SK-N-SH (cell line): Measurements from ENCODE around the gene GPC2. TPM values are rescaled to one million over a fixed set of nuclear protein-coding genes. Genes with fewer than 3 reads are reported as not detected.

Experiments
- CTCF ChIA-PET: fragments of 300-600, 350-600 bp; formaldehyde crosslinking; extraction: SDS; loops from one replicate; lab custom pipeline; 2021; lab: Yijun Ruan, JAX
- POLR2A ChIA-PET: fragments of 350-600 bp; sonication (Branson Sonifier 250); formaldehyde crosslinking; extraction: SDS; loops from one replicate; lab custom pipeline; 2020; ENCODE audit warnings: antibody characterized with exemption, inconsistent platforms; lab: Yijun Ruan, JAX
- DNase-seq: peaks from one replicate; pipeline ENCODE4 v3.0.0; 2012
- H2AFZ ChIP-seq: fragments of 200-600 bp; sonication (generic); 2 replicates; pipeline ENCODE4 v1.8.1; 2016; ENCODE audit warnings: antibody characterized with exemption, mild to moderate bottlenecking, low read depth
- H3F3A ChIP-seq: fragments of 200-600 bp; sonication (generic); replicated peaks from 2 replicates; pipeline ENCODE3; 2016; ENCODE audit warnings: antibody characterized with exemption, mild to moderate bottlenecking; ENCODE audit not compliant: insufficient read depth
- H3K27ac ChIP-seq, 2 experiments: fragments of 200-500 bp in 1 of 2; fragments of 200-600 bp in 1 of 2; sonication (Bioruptor generic) in 1 of 2; sonication (generic), shearing (Covaris generic) in 1 of 2; 2 replicates each; pipeline versions ENCODE4 v1.5.1 to v1.6.1; 2014 to 2016; ENCODE audit warnings: low read depth in 2 of 2, inconsistent platforms in 1 of 2, low read length in 1 of 2, mild to moderate bottlenecking in 1 of 2, mixed read lengths in 1 of 2
- H3K27me3 ChIP-seq: fragments of 200-600 bp; sonication (generic), shearing (Covaris generic); 2 replicates; pipeline ENCODE4 v1.6.1; 2016; ENCODE audit warnings: mixed run types; ENCODE audit not compliant: insufficient read depth
- H3K36me3 ChIP-seq, 2 experiments: fragments of 200-500 bp in 1 of 2; fragments of 200-600 bp in 1 of 2; sonication (Bioruptor generic) in 1 of 2; sonication (generic) in 1 of 2; replicated peaks in 1 of 2; 2 replicates each; pipeline versions ENCODE3 to v1.5.1; 2014 to 2016; ENCODE audit warnings: low read length in 1 of 2, mild to moderate bottlenecking in 1 of 2; ENCODE audit not compliant: insufficient read depth in 2 of 2, control insufficient read depth in 1 of 2
- H3K4me1 ChIP-seq, 2 experiments: fragments of 200-500 bp in 1 of 2; fragments of 200-600 bp in 1 of 2; sonication (Bioruptor generic) in 1 of 2; sonication (generic), shearing (Covaris generic) in 1 of 2; 2 replicates each; pipeline versions ENCODE4 v1.5.1 to v1.6.1; 2014 to 2016; ENCODE audit warnings: low read depth in 1 of 2, low read length in 1 of 2, mixed run types in 1 of 2; ENCODE audit not compliant: insufficient read depth in 2 of 2, control insufficient read depth in 1 of 2
- H3K4me2 ChIP-seq: fragments of 200-600 bp; sonication (generic), shearing (Covaris generic); 2 replicates; pipeline ENCODE4 v1.6.1; 2017; ENCODE audit warnings: mixed run types
- H3K4me3 ChIP-seq, 2 experiments: fragments of 200-500 bp in 1 of 2; fragments of 200-600 bp in 1 of 2; sonication (Bioruptor generic) in 1 of 2; sonication (generic), shearing (Covaris generic) in 1 of 2; 2 replicates each; pipeline versions ENCODE4 v1.5.1 to v1.8.1; 2014 to 2016; ENCODE audit warnings: low read depth in 2 of 2, inconsistent platforms in 1 of 2, low read length in 1 of 2, mild to moderate bottlenecking in 1 of 2, mixed read lengths in 1 of 2, moderate library complexity in 1 of 2
- H3K79me2 ChIP-seq: fragments of 200-600 bp; sonication (generic); 2 replicates; pipeline ENCODE4 v1.8.1; 2017; ENCODE audit warnings: mild to moderate bottlenecking; ENCODE audit not compliant: insufficient read depth
- H3K9ac ChIP-seq: fragments of 200-600 bp; sonication (generic); 2 replicates; pipeline ENCODE4 v1.6.1; 2017; ENCODE audit warnings: mixed run types
- H3K9me2 ChIP-seq: fragments of 200-600 bp; sonication (generic); 2 replicates; pipeline ENCODE4 v1.6.1; 2017; ENCODE audit warnings: mixed run types
- H3K9me3 ChIP-seq: fragments of 200-600 bp; sonication (generic); 2 replicates; pipeline ENCODE4 v1.6.1; 2017; ENCODE audit warnings: mixed run types, mild to moderate bottlenecking, moderate library complexity
- H4K20me1 ChIP-seq: fragments of 200-600 bp; sonication (generic); 2 replicates; pipeline ENCODE4 v1.6.1; 2017; ENCODE audit warnings: mild to moderate bottlenecking, mixed run types; ENCODE audit not compliant: insufficient read depth
- CHD2 ChIP-seq: fragments of 150-350 bp; IDR thresholded peaks from 2 replicates; pipeline ENCODE4 v1.6.1; 2018; ENCODE audit warnings: low read length; ENCODE audit not compliant: partially characterized antibody
- ELF1 ChIP-seq: IDR thresholded peaks from 2 replicates; pipeline ENCODE4 v1.4.0; 2012
- EZH2phosphoT487 ChIP-seq: fragments of 200-600 bp; sonication (generic); IDR thresholded peaks from 2 replicates; pipeline ENCODE4 v1.6.1; 2017; ENCODE audit warnings: low read depth, mixed run types, mild to moderate bottlenecking, antibody characterized with exemption, moderate library complexity, borderline replicate concordance
- GABPA ChIP-seq: IDR thresholded peaks from 2 replicates; pipeline ENCODE4 v1.4.0; 2012; ENCODE audit warnings: low read depth, mild to moderate bottlenecking
- GATA2 ChIP-seq: sonication (generic); formaldehyde crosslinking; IDR thresholded peaks from 2 replicates; pipeline ENCODE4 v1.5.0; 2020; ENCODE audit warnings: mild to moderate bottlenecking, missing genetic modification reagents
- MEF2A ChIP-seq: IDR thresholded peaks from 2 replicates; pipeline ENCODE4 v1.4.0; 2012; ENCODE audit warnings: low read depth, borderline replicate concordance
- MXI1 ChIP-seq: IDR thresholded peaks from 2 replicates; pipeline ENCODE4 v1.6.1; 2012; ENCODE audit warnings: mild to moderate bottlenecking, low read depth, low read length, improper control_type of control experiment
- NFIC ChIP-seq: IDR thresholded peaks from 2 replicates; pipeline ENCODE4 v1.4.0; 2012; ENCODE audit warnings: borderline replicate concordance
- NRF1 ChIP-seq: IDR thresholded peaks from 2 replicates; pipeline ENCODE4 v1.6.1; 2012; ENCODE audit warnings: low read depth, mild to moderate bottlenecking, low read length
- POLR2AphosphoS5 ChIP-seq: IDR thresholded peaks from 2 replicates; pipeline ENCODE4 v1.6.1; 2012; ENCODE audit warnings: low read depth, low read length
- RAD21 ChIP-seq: IDR thresholded peaks from 2 replicates; pipeline ENCODE4 v1.6.1; 2012; ENCODE audit warnings: mild to moderate bottlenecking, low read length
- RFX5 ChIP-seq: IDR thresholded peaks from 2 replicates; pipeline ENCODE4 v1.6.1; 2012; ENCODE audit warnings: mild to moderate bottlenecking, improper control_type of control experiment, low read length
- RXRA ChIP-seq: IDR thresholded peaks from 2 replicates; pipeline ENCODE4 v1.4.0; 2012; ENCODE audit warnings: low read depth, mild to moderate bottlenecking, borderline replicate concordance
- SMC3 ChIP-seq: IDR thresholded peaks from 2 replicates; pipeline ENCODE4 v1.6.1; 2012; ENCODE audit warnings: low read depth, low read length, improper control_type of control experiment
- WGBS: methylation state at CpG from one replicate; pipeline ENCODE4 v1.1.6; 2017; ENCODE audit warnings: low lambda C conversion rate; 5-methylcytosine and 5-hydroxymethylcytosine counted together
- polyA plus RNA-seq, 3 experiments: library from polyadenylated mRNA; depleted of rRNA; stranded (reverse); fragments of >200 nt; gene quantifications; 2 replicates each; pipeline ENCODE4 v1.2.3, GENCODE V29; 2012
- TF ChIP-seq, protein P1 (sequence below): fragments of 150-350 bp; IDR thresholded peaks from 2 replicates; pipeline ENCODE4 v1.6.1; 2017; ENCODE audit warnings: antibody characterized with exemption, low read length, low read depth, borderline replicate concordance
- TF ChIP-seq, protein P2 (sequence below): fragments of 200-600 bp; sonication (generic); IDR thresholded peaks from 2 replicates; pipeline ENCODE4 v1.6.1; 2017; ENCODE audit warnings: antibody characterized with exemption, mild to moderate bottlenecking, moderate library complexity
- TF ChIP-seq, protein P3 (sequence below): IDR thresholded peaks from 2 replicates; pipeline ENCODE4 v1.6.1; 2012; ENCODE audit warnings: mild to moderate bottlenecking, low read depth, low read length, moderate library complexity
- TF ChIP-seq, protein P4 (sequence below): fragments of 150-350 bp; IDR thresholded peaks from 2 replicates; pipeline ENCODE4 v1.6.1; 2016; ENCODE audit warnings: mild to moderate bottlenecking, low read depth, low read length
- TF ChIP-seq, protein P5 (sequence below): IDR thresholded peaks from 2 replicates; pipeline ENCODE4 v1.4.0; 2012; ENCODE audit warnings: low read depth, borderline replicate concordance
- TF ChIP-seq, protein P6 (sequence below): IDR thresholded peaks from 2 replicates; pipeline ENCODE4 v1.4.0; 2012; ENCODE audit warnings: low read depth, borderline replicate concordance

The GPC2 gene
- polyA plus RNA-seq, 1 of the 3 experiments (the other 2 are of a cell fraction): 12.9 TPM

DNA sequence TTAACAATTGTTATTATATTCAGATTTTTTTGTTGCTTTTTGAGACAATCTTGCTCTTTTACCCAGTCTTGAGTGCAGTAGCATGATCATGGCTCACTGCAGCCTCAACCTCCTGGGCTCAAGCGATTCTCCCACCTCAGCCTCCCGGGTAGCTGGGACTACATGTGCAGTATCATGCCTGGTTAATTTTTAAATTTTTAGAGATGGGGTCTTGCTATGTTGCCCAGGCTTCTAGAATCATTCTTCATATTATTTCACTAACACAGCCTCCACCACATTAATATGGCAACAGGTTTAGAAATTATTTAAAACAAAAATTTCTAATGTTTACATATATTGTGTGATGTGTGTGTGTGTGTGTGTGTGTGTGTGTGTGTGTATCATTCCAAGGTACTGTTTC is 29.9 kb downstream of the GPC2 start:
- Histone ChIP-seq H3K36me3 (peaks cover 0 to 13% of the 10 kb centered on the region in 2 experiments), H4K20me1 (no peaks in the 10 kb centered on the region), H3K9me2 (no peaks in the 10 kb centered on the region), H3K9me3 (no peaks in the 10 kb centered on the region), H3K4me1 (peaks cover 5 to 7% of the 10 kb centered on the region in 2 experiments; a peak in 2 of 4 replicates), H3K4me3 (no peak overlapping the region), H3F3A (peaks cover 12% of the 10 kb centered on the region), H3K79me2 (peaks cover 33% of the 10 kb centered on the region), H3K4me2 (no peak overlapping the region), H3K27me3 (no peaks in the 10 kb centered on the region), H2AFZ (no peak overlapping the region), H3K27ac (no peak overlapping the region), H3K9ac (no peak overlapping the region)
- POLR2A ChIA-PET: no interaction called here
- 93% methylated on average over 2 of the region's 2 CpGs for WGBS
- no peak for TF ChIP-seq ELF1
- TF ChIP-seq POLR2AphosphoS5: no peak
- TF ChIP-seq NRF1: no peak
- no peak for TF ChIP-seq SMC3
- TF ChIP-seq, protein P1, sequence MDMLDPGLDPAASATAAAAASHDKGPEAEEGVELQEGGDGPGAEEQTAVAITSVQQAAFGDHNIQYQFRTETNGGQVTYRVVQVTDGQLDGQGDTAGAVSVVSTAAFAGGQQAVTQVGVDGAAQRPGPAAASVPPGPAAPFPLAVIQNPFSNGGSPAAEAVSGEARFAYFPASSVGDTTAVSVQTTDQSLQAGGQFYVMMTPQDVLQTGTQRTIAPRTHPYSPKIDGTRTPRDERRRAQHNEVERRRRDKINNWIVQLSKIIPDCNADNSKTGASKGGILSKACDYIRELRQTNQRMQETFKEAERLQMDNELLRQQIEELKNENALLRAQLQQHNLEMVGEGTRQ: no peak
- TF ChIP-seq, protein P2, sequence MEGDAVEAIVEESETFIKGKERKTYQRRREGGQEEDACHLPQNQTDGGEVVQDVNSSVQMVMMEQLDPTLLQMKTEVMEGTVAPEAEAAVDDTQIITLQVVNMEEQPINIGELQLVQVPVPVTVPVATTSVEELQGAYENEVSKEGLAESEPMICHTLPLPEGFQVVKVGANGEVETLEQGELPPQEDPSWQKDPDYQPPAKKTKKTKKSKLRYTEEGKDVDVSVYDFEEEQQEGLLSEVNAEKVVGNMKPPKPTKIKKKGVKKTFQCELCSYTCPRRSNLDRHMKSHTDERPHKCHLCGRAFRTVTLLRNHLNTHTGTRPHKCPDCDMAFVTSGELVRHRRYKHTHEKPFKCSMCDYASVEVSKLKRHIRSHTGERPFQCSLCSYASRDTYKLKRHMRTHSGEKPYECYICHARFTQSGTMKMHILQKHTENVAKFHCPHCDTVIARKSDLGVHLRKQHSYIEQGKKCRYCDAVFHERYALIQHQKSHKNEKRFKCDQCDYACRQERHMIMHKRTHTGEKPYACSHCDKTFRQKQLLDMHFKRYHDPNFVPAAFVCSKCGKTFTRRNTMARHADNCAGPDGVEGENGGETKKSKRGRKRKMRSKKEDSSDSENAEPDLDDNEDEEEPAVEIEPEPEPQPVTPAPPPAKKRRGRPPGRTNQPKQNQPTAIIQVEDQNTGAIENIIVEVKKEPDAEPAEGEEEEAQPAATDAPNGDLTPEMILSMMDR: no peak
- TF ChIP-seq GABPA: no peak
- TF ChIP-seq, protein P3, sequence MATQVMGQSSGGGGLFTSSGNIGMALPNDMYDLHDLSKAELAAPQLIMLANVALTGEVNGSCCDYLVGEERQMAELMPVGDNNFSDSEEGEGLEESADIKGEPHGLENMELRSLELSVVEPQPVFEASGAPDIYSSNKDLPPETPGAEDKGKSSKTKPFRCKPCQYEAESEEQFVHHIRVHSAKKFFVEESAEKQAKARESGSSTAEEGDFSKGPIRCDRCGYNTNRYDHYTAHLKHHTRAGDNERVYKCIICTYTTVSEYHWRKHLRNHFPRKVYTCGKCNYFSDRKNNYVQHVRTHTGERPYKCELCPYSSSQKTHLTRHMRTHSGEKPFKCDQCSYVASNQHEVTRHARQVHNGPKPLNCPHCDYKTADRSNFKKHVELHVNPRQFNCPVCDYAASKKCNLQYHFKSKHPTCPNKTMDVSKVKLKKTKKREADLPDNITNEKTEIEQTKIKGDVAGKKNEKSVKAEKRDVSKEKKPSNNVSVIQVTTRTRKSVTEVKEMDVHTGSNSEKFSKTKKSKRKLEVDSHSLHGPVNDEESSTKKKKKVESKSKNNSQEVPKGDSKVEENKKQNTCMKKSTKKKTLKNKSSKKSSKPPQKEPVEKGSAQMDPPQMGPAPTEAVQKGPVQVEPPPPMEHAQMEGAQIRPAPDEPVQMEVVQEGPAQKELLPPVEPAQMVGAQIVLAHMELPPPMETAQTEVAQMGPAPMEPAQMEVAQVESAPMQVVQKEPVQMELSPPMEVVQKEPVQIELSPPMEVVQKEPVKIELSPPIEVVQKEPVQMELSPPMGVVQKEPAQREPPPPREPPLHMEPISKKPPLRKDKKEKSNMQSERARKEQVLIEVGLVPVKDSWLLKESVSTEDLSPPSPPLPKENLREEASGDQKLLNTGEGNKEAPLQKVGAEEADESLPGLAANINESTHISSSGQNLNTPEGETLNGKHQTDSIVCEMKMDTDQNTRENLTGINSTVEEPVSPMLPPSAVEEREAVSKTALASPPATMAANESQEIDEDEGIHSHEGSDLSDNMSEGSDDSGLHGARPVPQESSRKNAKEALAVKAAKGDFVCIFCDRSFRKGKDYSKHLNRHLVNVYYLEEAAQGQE: no peak
- TF ChIP-seq, protein P4, sequence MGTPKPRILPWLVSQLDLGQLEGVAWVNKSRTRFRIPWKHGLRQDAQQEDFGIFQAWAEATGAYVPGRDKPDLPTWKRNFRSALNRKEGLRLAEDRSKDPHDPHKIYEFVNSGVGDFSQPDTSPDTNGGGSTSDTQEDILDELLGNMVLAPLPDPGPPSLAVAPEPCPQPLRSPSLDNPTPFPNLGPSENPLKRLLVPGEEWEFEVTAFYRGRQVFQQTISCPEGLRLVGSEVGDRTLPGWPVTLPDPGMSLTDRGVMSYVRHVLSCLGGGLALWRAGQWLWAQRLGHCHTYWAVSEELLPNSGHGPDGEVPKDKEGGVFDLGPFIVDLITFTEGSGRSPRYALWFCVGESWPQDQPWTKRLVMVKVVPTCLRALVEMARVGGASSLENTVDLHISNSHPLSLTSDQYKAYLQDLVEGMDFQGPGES: no peak
- no peak for TF ChIP-seq RFX5
- no peak for TF ChIP-seq NFIC
- TF ChIP-seq, protein P5, sequence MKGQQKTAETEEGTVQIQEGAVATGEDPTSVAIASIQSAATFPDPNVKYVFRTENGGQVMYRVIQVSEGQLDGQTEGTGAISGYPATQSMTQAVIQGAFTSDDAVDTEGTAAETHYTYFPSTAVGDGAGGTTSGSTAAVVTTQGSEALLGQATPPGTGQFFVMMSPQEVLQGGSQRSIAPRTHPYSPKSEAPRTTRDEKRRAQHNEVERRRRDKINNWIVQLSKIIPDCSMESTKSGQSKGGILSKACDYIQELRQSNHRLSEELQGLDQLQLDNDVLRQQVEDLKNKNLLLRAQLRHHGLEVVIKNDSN: no peak
- TF ChIP-seq MEF2A: no peak
- no peak for TF ChIP-seq RXRA
- no peak for TF ChIP-seq CHD2
- no peak for TF ChIP-seq RAD21
- TF ChIP-seq MXI1: no peak
- TF ChIP-seq GATA2: no peak
- no peak for TF ChIP-seq EZH2phosphoT487
- TF ChIP-seq, protein P6, sequence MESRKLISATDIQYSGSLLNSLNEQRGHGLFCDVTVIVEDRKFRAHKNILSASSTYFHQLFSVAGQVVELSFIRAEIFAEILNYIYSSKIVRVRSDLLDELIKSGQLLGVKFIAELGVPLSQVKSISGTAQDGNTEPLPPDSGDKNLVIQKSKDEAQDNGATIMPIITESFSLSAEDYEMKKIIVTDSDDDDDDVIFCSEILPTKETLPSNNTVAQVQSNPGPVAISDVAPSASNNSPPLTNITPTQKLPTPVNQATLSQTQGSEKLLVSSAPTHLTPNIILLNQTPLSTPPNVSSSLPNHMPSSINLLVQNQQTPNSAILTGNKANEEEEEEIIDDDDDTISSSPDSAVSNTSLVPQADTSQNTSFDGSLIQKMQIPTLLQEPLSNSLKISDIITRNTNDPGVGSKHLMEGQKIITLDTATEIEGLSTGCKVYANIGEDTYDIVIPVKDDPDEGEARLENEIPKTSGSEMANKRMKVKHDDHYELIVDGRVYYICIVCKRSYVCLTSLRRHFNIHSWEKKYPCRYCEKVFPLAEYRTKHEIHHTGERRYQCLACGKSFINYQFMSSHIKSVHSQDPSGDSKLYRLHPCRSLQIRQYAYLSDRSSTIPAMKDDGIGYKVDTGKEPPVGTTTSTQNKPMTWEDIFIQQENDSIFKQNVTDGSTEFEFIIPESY: no peak
- DNase-seq: no peak
- CTCF ChIA-PET: interaction anchor here (0.8 to 6.5 kb wide), 6 partner anchors 16 to 168 kb away, joined by 3 to 73 read pairs (median 3); no protein-coding TSS in a partner anchor
